ENCODE measurements around the gene SAE1.
A peak's percentile ranks its signal among the peaks of the same experiment; 100 is the strongest.

Gene SAE1

DNA sequence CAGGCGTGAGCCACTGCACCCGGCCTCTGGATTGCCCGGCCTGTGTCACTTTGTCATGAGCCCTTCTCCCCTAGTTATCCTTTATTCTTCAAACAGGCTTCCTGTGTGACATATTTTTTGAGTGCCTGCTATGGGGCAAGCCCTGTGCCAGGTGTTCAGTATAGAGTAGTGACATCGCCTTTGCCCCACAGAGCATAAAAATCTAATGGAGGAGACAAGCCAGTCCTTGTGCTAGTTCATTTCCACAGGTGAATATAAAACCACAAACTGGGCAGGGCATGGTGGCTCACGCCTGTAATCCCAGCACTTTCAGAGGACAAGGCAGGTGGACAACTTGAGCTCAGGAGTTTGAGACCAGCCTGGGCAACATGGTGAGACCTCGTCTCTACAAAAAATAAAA lies 57.2 kb downstream of the SAE1 start:
- DNase-seq (ENCODE audit: low read depth, low spot score), result no peak
- H3K4me3 ChIP-seq (ENCODE audit: low read length), result no peak overlapping the region

GRCh38 chr19:47188507-47189033 lies 57.9 kb downstream of the SAE1 start:
- no peak overlapping the region for H3K4me3 ChIP-seq (ENCODE audit: low read length)
- DNase-seq (ENCODE audit: low read depth, low spot score), result no peak

DNA sequence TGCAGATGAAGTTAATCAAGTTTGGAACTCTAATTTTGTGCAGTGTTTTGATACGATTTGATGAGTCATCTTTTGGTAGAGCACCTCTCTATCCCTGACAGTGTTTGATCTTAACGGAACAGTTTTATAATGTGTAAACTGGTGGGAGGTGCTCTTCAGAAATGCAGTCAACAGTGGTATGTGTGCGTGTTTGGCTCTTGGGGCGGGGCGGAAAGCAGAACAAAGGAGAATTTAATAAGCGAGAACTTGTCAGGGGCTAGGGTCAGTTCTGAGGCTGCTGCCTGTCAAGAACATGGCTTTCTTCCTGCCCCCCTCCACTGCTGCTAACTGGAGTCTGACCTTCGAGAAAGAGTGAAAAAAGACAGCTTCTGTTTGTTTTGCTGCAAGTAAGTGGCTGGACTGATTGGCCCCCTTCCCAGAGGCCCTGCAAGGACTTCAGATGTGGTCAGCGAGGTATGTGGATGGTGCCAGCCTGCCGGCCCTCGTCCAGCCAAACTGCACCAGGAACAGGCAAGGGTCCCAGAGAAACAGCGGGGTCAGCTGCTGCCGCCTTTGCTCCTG lies 59.6 kb downstream of the SAE1 start:
- DNase-seq (ENCODE audit: low read depth, low spot score), result no peak
- no peak overlapping the region for H3K4me3 ChIP-seq (ENCODE audit: low read length)

DNA sequence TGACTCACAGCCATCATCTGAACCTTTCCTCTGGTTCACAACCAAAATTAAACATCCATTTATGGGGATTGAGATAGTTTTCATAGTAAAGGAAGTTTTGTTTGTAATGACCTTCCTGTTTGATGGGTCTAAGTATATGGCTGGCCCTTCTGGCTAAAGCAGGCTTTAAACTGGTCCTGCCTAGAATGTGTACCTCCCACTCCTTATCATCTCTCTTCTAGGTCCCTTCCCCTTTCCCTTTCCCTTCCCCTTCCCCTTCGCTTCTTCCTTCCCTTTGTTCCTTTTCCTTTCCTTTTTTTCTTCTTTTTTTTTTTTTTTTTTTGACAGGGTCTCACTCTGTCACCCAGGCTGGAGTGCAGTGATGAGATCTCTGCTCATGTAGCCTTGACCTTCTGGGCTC lies 64.8 kb downstream of the SAE1 start:
- no peak overlapping the region for H3K4me3 ChIP-seq (ENCODE audit: low read length)
- no peak for DNase-seq (ENCODE audit: low read depth, low spot score)

DNA sequence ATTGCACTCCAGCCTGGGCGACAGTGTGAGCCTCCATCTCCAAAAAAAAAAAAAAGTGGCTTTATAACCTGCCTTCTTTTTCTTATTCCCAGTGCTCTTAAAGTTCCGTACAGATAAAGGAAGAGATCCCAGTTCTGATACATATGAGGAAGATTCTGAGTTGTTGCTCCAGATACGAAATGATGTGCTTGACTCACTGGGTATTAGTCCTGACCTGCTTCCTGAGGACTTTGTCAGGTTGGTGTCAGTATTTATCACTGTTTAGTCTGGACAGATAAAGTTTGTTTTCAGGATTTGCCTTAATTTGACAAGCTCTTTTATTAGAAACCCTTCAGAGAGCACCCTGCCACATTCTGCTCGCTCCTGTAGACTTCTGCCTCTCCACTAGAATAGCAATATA lies 66.5 kb downstream of the SAE1 start:
- no peak for DNase-seq (ENCODE audit: low read depth, low spot score)

DNA sequence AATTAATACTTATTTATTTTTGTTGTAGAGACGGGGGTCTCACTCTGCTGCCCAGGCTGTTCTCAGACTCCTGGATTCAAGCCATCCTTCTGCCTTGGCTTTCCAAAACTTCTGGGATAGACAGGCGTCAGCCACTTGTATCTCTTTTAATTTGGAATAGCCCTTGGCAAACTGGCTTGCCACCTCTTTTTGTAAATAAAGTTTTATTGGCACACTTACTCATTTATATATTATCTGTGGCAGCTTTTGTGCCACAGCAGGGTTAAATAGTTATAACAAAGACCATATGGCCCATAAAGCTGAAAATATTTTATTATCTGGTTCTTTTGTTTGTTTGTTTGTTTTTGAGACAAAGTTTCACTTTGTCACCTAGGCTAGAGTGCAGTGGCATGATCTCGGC lies 69.9 kb downstream of the SAE1 start:
- H3K4me3 ChIP-seq (ENCODE audit: low read length), result no peak overlapping the region
- no peak for DNase-seq (ENCODE audit: low read depth, low spot score)

More for the DNA sequence above, 66.5 kb downstream of the SAE1 start:
- H3K4me3 ChIP-seq (ENCODE audit: low read length), result no peak overlapping the region

GRCh38 chr19:47203254-47203653 lies 72.6 kb downstream of the SAE1 start:
- no peak overlapping the region for H3K4me3 ChIP-seq (ENCODE audit: low read length)
- no peak for DNase-seq (ENCODE audit: low read depth, low spot score)

GRCh38 chr19:47209319-47210179 lies 78.9 kb downstream of the SAE1 start:
- no peak for DNase-seq (ENCODE audit: low read depth, low spot score)
- no peak overlapping the region for H3K4me3 ChIP-seq (ENCODE audit: low read length)

GRCh38 chr19:47210180-47210490 lies 79.5 kb downstream of the SAE1 start:
- DNase-seq (ENCODE audit: low read depth, low spot score), result no peak
- no peak overlapping the region for H3K4me3 ChIP-seq (ENCODE audit: low read length)

- peak; percentile 81 for DNase-seq (ENCODE audit: low read depth, low spot score)
- H3K4me3 ChIP-seq (ENCODE audit: low read length), result no peak overlapping the region
Measured at GRCh38 chr19:47210689-47211316, 80.2 kb downstream of the SAE1 start.

DNA sequence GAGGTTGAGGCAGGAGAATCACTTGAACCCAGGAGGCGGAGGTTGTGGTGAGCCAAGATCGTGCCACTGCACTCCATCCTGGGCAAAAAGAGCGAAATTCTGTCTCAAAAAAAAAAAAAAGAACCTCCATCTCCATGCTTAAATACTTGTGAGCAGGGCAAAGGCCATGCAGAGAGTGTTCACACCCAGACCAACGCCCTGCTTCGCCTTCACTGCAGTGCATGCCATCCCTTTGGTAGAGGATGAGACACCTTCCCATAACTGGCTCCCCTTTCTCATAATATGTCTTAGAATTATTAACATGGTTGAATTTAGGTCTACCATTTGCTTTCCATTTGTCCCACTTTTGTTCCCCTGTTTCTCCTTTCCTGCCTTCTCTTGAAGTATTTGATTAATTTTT lies 84.9 kb downstream of the SAE1 start:
- H3K4me3 ChIP-seq (ENCODE audit: low read length), result no peak overlapping the region
- no peak for DNase-seq (ENCODE audit: low read depth, low spot score)

DNA sequence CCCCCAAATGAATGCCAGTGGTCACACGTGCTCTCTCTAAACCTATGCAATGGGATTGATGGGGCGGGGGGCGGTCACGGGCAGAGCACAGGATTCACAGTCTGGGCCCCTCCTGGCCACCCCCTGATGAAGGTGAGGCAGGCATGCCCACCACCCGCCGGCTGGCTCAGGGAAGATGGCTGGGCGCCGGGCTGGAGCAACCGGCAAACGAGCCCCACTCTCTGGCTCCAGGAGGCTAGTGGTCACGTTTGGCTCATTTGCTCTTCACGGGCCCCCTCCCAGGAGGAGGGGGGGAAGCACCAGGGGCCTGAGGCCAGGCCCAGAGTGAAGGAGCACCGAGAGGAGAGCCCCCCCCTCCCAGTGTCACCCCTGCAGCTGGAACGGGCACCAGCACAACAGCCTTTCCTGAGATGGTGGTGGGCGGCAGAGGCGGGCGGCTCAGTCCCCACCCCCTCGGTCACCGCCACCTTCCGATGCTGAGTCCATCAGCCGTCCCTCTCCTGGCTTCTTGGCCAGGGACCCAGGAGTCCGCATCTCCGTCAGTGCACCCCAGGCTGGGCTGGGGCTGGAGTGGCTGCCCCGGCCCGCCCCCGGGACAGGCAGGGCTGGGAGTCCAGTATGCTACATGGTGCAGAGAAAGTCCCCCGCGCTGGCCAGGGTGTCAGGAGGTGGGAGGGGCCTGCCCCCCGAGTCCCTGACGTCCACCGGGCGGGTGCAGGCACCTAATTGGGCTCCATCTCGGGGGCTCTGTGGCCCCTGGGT lies 90.6 kb downstream of the SAE1 start:
- no peak for DNase-seq (ENCODE audit: low read depth, low spot score)
- H3K4me3 ChIP-seq (ENCODE audit: low read length), result no peak overlapping the region

DNA sequence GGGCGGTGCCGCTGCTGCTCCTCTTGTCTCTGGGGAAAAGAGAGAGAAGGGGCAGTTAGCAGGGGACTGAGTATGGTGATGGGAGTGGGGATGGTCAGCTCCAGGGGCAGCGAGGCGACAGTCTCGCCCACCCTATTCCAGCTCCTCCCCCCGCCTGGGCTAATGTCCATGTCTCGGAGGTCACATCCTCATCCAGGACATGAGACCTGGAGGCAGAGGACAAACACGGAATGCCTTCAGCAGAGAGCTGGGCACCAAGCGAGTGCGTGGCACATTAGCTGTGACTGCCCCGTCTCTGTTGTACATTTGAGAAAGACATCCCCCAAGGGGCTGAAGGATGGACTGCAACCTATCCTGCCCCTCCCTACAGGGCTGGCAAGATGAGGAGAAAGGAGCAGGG lies 91.3 kb downstream of the SAE1 start:
- DNase-seq (ENCODE audit: low read depth, low spot score), result no peak

GRCh38 chr19:47225746-47226425 lies 95.3 kb downstream of the SAE1 start:
- H3K4me3 ChIP-seq (ENCODE audit: low read length), result peak overlapping the region; percentile 48
- peak; percentile 72 for DNase-seq (ENCODE audit: low read depth, low spot score)

More for the DNA sequence above, 91.3 kb downstream of the SAE1 start:
- no peak overlapping the region for H3K4me3 ChIP-seq (ENCODE audit: low read length)

DNA sequence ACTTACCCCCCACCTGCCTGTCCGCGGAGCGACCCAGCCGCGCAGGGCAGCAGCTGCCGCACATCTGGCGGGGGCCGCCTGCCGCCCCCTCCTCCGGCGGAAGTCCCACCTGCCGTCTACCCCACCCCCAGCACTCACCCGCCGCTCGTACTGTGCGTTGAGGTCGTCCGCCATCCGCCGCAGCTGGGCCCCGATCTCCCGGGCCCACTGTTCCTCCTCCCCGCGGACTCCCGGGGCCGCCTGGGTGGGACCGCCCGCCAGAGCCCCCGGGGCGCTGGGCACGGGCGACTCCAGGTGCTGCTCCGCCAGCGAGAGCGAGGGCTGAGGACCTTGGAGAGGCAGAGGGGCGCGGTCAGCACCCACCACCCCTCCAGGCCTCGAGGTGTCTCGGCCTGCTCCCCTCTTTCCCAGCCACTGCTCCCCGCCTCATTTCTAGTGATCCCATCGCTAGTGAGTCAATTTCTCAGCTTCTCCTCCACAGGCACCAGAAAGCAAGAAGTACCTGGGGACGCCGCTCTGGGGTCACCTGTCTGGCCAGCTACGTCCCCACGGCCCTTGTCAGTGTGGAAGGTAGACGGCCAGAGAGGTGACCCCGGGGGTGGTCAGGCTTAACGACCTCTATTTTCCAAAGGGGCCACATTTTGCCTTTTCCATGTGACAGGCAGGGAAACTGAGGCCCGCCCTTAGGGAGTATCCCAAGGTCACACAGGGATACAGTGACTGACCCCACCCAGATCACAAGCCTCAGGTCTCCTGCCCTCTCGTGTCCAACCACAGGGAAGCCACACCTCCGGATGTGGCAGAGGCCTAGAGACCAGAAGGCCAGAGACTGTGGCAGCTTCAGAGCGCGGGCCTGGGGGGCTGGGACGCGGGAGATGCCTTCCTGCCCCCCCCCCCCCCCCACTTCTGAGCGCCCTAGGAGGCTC lies 96.1 kb downstream of the SAE1 start:
- peak overlapping the region; percentile 48 for H3K4me3 ChIP-seq (ENCODE audit: low read length)
- peak; percentile 68 for DNase-seq (ENCODE audit: low read depth, low spot score)

DNA sequence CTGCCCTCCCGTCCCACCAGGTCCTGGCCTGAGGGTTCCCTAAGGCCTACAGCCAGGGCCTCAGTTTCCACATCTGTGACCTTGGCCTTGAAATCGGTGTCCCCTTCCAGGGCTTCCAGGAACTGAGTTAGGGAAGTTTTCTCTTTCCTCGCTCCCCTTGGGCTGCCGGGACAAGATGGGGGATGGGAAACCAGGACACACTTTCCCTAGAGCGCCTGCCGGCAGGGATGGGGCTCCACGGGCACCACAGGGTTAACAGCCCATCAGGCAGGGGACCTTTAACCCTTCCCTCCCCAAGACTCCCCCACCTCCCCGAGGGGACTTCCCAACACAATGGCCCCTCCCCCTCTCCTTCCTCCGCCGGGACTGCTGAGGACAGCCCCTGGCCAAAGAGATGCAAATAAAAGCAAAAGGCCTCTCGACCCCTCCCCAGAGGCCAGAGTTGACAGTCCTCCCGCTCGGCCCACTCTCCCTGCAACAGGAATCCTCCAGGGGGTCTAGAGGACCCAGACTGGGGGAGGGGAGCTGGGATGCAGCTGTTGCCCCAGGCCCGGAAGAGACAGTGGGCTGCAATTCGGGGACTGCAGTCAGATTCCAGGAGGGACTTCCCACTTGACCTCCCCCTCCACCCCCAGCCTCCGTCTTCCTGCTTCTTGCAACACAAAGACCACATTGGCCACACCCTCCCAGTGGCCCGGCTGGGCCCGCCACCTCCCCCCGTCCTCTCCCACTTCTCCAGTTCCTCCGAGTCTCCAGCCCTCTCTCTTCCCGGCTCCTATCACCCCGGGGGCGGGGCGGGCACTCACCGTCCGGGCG lies 96.9 kb downstream of the SAE1 start:
- H3K4me3 ChIP-seq (ENCODE audit: low read length), result peak overlapping the region; percentile 48
- DNase-seq (ENCODE audit: low read depth, low spot score), result no peak

DNA sequence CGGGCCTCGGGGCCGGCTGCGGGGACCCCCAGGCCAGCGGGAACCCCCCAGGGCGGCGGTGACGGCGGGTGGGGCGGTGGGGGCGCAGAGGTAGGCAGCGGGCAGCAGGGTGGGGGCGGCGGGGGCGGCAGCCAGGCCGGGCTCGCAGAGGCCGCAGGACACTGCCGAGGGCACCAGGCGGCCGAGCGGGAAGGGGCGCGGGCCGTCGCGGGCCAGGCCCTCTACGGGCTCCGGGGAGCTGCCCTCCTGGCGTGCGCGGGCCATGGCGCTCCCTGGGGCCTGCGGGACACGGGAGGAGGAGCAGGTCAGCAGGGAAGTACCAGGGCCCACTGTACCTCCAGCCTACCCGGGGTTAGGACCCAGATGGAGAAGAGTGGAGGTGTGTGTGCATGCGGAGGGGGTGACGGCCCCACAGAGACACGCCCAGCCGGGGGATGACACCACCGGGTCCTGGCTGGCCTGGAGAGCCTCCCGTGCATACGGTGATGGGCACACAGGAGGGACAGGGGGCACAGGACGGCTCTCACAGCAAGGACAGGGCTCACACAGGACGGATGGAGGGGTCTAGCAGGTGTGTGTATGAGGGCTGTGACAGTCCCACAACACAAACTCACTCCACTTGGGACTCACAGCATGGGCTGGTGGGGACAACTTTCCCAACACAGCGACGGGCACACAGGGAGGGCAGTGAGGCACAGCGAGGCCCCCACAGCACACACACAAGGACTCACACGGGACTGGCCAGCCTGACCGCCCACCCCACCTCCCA lies 97.7 kb downstream of the SAE1 start:
- H3K4me3 ChIP-seq (ENCODE audit: low read length), result no peak overlapping the region
- no peak for DNase-seq (ENCODE audit: low read depth, low spot score)
